ENCODE measurements around the gene LORICRIN. TPM values are rescaled to one million over a fixed set of nuclear protein-coding genes. Genes with fewer than 3 reads are reported as not detected.
A peak's percentile ranks its signal among the peaks of the same experiment; 100 is the strongest.
"Not testable (repeated sequence)": the region's sequence is repeated elsewhere in the genome, so short reads cannot be mapped to it uniquely, and the experiment has no call there.

The LORICRIN gene
- total RNA-seq, 1 experiment from 2014 or later, result not detected

DNA sequence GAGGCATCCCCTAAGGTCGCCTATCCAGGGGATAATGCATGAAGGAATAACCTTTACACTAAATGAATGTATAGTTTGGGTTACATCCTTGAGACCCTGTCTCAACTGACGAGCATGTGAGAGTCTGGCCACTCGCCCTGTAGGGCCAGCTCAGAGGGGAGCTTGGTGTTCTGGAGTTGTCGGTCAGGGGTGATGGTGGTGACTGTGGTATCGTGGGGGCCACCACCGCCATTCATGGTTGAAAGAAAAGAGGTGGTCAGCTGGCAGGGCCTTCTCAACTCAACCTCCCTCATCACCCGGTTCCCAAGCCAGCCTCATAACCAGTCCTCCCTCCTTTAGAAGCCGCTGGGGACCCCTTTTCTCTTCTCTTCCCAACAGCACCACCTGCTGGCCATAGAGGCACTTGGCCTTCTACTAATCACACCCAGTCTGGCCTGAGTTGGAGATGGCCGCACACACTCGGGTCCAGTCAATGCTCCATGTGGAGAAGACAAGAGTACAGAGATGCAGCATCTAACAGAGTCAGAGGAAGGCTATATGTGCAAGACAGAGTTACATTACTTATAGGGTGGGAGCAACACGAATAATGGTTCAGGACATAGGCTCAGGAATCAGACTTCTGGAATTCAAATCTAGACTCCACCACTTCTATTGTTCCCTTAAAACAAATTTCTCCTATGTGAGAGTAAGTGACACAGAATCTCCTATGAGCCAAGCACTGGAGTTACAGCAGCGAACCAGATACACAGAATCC, 30.2 kb upstream of the LORICRIN start:
- H3K27ac ChIP-seq; H3K4me3 ChIP-seq; H3F3A ChIP-seq (ENCODE audit: insufficient read depth, low read depth); BruUV-seq (replicated peaks); POLR2A ChIA-PET (ENCODE audit: unreplicated experiment); H3K9me3 ChIP-seq (ENCODE audit: insufficient read depth, low read depth); H3K36me3 ChIP-seq (ENCODE audit: low read depth); CTCF ChIA-PET; intact Hi-C loops (cut with micrococcal nuclease; ENCODE audit: unreplicated experiment); H2AFZ ChIP-seq; H3K9me2 ChIP-seq (ENCODE audit: insufficient read depth); H3K79me2 ChIP-seq (ENCODE audit: low read depth); H3K4me2 ChIP-seq; H4K20me1 ChIP-seq (ENCODE audit: insufficient read depth); H3K4me1 ChIP-seq (replicated peaks; ENCODE audit: insufficient read depth): not testable (repeated sequence)
- DNase-seq, result peak in 1 of 2 experiments; percentile 11
- peaks cover 24% of the 10 kb centered on the region for H3K27me3 ChIP-seq (ENCODE audit: insufficient read depth, low read depth)
- TF ChIP-seq, protein P1, sequence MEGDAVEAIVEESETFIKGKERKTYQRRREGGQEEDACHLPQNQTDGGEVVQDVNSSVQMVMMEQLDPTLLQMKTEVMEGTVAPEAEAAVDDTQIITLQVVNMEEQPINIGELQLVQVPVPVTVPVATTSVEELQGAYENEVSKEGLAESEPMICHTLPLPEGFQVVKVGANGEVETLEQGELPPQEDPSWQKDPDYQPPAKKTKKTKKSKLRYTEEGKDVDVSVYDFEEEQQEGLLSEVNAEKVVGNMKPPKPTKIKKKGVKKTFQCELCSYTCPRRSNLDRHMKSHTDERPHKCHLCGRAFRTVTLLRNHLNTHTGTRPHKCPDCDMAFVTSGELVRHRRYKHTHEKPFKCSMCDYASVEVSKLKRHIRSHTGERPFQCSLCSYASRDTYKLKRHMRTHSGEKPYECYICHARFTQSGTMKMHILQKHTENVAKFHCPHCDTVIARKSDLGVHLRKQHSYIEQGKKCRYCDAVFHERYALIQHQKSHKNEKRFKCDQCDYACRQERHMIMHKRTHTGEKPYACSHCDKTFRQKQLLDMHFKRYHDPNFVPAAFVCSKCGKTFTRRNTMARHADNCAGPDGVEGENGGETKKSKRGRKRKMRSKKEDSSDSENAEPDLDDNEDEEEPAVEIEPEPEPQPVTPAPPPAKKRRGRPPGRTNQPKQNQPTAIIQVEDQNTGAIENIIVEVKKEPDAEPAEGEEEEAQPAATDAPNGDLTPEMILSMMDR (conservative IDR thresholded peaks at IDR 0.05), result peak; percentile 71

DNA sequence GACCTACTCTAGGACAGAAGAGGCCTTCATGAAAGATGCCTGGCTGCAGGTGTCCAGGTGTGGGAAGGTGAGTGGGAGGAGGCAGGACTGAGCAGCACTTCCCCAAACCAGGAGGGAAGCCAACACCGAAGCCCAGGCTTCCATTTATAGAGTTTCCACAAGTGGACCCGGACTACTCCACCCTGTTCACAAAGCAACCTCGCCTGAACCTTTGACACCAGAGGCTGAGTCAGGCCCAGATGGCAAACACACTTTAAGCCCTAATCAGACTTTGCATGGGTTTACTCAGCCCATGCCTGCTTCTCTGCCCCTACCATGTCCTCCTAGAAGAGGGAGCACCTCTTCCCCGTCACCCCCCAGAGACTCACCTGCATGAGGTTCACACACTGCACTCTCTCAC, 28.1 kb upstream of the LORICRIN start:
- Histone ChIP-seq H3K4me3 (no peak overlapping the region), H3K27ac (no peak overlapping the region), H3K79me2 (ENCODE audit: low read depth) (no peaks in the 10 kb centered on the region), H3K9me3 (ENCODE audit: insufficient read depth, low read depth) (no peaks in the 10 kb centered on the region), H3K9me2 (ENCODE audit: insufficient read depth) (no peaks in the 10 kb centered on the region), H3K36me3 (ENCODE audit: low read depth) (no peaks in the 10 kb centered on the region), H3K4me2 (no peak overlapping the region), H4K20me1 (ENCODE audit: insufficient read depth) (no peaks in the 10 kb centered on the region), H3K4me1 (replicated peaks; ENCODE audit: insufficient read depth) (no peaks in the 10 kb centered on the region), H3F3A (ENCODE audit: insufficient read depth, low read depth) (no peaks in the 10 kb centered on the region), H3K27me3 (ENCODE audit: insufficient read depth, low read depth) (peaks cover 18% of the 10 kb centered on the region; the same call in 1 of the 2 replicates), H2AFZ (no peak overlapping the region)
- ChIA-PET CTCF (no interaction called here), POLR2A (ENCODE audit: unreplicated experiment) (no interaction called here)
- DNase-seq, result no peak
- intact Hi-C loops (cut with micrococcal nuclease; ENCODE audit: unreplicated experiment), result no loop called here
- no TSS peak for BruUV-seq (replicated peaks)
- no peak for TF ChIP-seq EZH2 (IDR thresholded peaks at IDR 0.05; ENCODE audit: low read depth)
- TF ChIP-seq, protein P1 (conservative IDR thresholded peaks at IDR 0.05), result no peak

DNA sequence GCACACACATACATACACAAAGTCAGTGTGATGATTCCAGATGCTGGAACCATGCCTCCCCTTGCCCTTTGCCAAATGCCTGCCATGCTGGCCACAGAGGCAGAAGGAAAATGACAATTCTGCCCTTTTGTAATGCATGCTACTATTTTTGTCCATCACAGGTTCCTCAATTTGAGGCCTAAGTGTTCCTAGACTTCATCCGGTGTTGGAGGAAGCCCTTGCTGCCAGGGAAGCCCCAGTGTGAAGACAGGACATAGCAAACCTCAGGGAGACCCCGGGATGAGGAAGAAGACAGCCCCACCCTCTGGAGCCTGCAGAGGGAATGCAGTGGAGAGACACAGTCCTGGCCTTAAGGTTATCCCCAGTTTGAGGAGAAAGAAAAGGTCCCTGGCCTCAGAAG, 27.7 kb upstream of the LORICRIN start:
- Histone ChIP-seq H3K79me2 (ENCODE audit: low read depth) (no peaks in the 10 kb centered on the region), H3K4me3 (no peak overlapping the region), H4K20me1 (ENCODE audit: insufficient read depth) (no peaks in the 10 kb centered on the region), H3K9me2 (ENCODE audit: insufficient read depth) (no peaks in the 10 kb centered on the region), H2AFZ (no peak overlapping the region), H3K9me3 (ENCODE audit: insufficient read depth, low read depth) (no peaks in the 10 kb centered on the region), H3K27me3 (ENCODE audit: insufficient read depth, low read depth) (peaks cover 17% of the 10 kb centered on the region; the same call in 1 of the 2 replicates), H3F3A (ENCODE audit: insufficient read depth, low read depth) (no peaks in the 10 kb centered on the region), H3K4me2 (no peak overlapping the region), H3K27ac (no peak overlapping the region), H3K4me1 (replicated peaks; ENCODE audit: insufficient read depth) (no peaks in the 10 kb centered on the region), H3K36me3 (ENCODE audit: low read depth) (no peaks in the 10 kb centered on the region)
- no TSS peak for BruUV-seq (replicated peaks)
- no peak for DNase-seq
- intact Hi-C loops (cut with micrococcal nuclease; ENCODE audit: unreplicated experiment), result no loop called here
- POLR2A ChIA-PET (ENCODE audit: unreplicated experiment), result no interaction called here
- CTCF ChIA-PET, result no interaction called here
- TF ChIP-seq EZH2 (IDR thresholded peaks at IDR 0.05; ENCODE audit: low read depth), result no peak
- TF ChIP-seq, protein P1 (conservative IDR thresholded peaks at IDR 0.05), result no peak
